ENCODE results near the gene OR10C1.

The OR10C1 gene

GRCh38 chr6:29479560-29479959 lies 40.5 kb downstream of the OR10C1 start:
- no peak for DNase-seq

- no peak for DNase-seq
Observed at GRCh38 chr6:29483186-29483585, 44.1 kb downstream of the OR10C1 start.

DNA sequence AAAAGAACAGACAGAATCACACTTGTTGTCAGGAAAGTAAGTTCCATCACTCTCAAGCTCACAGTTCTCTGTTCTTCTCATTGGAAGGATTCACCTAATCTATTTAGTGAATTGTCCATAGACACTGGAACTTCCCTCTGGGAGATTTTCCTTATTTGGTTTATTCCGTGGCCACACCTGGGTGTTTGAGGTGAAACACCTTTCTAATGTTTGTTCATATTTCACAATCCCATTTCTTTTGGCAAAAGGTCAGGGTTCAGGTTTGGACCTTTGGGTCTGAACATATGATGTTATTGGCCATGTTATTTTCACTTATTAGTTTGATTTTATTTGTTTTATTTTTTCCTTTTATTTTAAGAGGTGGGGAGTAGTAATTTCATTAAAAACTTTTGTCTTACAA lies 44.6 kb downstream of the OR10C1 start:
- no peak for DNase-seq

- no peak for DNase-seq
Observed at GRCh38 chr6:29486577-29486976, 47.5 kb downstream of the OR10C1 start.

GRCh38 chr6:29487131-29487530 lies 48.0 kb downstream of the OR10C1 start:
- DNase-seq, result no peak

- no peak for DNase-seq
Observed at GRCh38 chr6:29487660-29488059, 48.6 kb downstream of the OR10C1 start, which contains the start of gene MAS1L. MAS1L (minus strand) TSS chr6:29487956; CDS start chr6:29487902, 54 bp downstream.

DNA sequence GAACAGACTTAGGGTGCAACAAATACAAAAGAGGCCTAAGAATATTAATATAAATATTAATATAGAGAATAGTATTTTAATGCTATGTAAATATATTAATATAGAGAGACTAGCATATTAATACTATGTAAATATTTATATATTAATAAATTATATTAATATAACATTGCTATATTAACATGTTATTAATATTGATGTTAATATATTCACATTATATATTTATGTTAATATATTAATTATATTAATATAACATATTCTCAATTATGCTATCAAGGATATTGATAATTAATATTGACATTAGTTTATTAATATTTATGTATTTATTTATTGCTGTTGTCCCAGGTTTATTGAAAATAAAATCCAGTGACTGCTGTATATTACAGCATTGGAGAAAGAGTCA lies 49.8 kb downstream of the OR10C1 start:
- DNase-seq, result no peak

DNA sequence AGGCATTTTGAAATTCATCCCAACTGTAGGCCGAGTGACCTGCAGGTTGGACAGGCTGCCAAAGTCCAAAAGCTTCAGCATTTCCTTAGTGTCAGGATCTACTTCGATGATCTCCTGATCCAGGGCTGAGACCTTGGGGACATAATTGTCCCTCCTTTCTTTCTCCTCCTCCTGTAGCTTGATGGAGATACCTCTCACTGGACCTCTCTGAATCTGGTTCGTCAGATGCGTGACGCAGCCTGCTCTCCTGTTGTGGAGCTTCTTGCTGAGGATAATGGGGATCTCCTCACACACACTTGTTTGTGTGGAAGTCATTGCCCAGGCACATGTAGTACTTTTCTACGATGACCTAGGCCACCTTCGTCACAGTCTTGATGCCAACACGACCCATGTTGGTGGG lies 50.2 kb downstream of the OR10C1 start:
- DNase-seq, result no peak

DNA sequence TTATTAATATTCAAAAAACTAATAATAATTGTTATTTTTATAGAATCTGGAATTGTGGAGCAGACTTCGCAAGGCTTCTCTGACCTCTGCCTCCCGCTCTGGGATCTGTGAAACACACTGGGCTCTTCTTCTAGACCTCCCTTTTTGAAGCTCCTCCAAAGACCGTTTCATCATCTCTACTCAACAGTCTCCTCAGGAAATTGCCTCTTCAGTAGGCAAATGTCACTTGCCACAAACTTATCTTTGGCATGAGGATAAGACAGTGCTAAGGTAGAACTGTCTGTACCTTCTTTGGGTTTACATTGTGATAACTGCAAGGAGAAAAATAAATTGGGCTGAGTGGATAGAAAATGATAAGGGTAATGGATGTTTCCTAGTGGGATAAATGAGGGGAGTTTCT lies 50.9 kb downstream of the OR10C1 start:
- DNase-seq, result no peak

DNA sequence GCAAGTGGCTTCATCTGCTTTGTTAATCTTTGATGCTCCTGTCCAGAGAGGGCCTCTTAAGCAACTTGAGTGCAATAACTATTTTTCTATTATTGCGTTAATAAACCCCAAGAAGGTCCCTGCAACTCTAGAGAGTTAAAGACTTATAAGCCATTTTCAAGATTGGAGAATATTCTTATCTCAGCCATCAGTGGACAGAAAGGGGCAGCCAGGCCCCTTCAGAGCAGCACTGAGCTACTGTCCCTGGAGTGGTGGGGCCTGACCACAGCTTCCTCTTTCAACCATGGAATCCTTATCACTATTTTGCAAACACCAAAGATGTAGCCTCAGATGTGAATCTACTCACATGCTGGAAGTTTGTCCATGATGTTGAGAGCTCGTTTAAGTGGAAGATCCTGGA lies 51.4 kb downstream of the OR10C1 start:
- no peak for DNase-seq
